GM12878 (cell line): ENCODE data around the gene ARHGAP12. TPM values are rescaled to one million over a fixed set of nuclear protein-coding genes. Genes with fewer than 3 reads are reported as not detected.

ENCODE experiments used
- ATAC-seq: fragments of 200-7000 bp; cut with Tn5 transposase; 3 replicates; pipeline ENCODE4 v1.9.1; 2020; ENCODE audit warnings: mild to moderate bottlenecking, moderate library complexity
- BruUV-seq: library from RNA; stranded (reverse); fragments of 400-500 nt; replicated peaks from 2 replicates; lab custom pipeline; 2021; lab: Mats Ljungman, UMichigan
- CTCF ChIA-PET: fragments of 300-600 bp; sonication (Branson Sonifier 250); formaldehyde crosslinking; extraction: SDS; loops from one replicate; lab custom pipeline; 2021; ENCODE audit warnings: inconsistent platforms; lab: Yijun Ruan, JAX
- POLR2A ChIA-PET: fragments of 350-600 bp; formaldehyde crosslinking; extraction: SDS; loops from one replicate; lab custom pipeline; 2021; ENCODE audit warnings: inconsistent platforms; lab: Charles Lee
- RAD21 ChIA-PET: fragments of 300-600 bp; sonication (Branson Sonifier 250); formaldehyde crosslinking; loops from one replicate; lab custom pipeline; 2023; ENCODE audit warnings: antibody characterized with exemption; ENCODE audit not compliant: unreplicated experiment; lab: Charles Lee
- SMC1A ChIA-PET: fragments of 300-600 bp; sonication (Branson Sonifier 250); formaldehyde crosslinking; loops from one replicate; lab custom pipeline; 2023; ENCODE audit not compliant: unreplicated experiment, uncharacterized antibody; lab: Charles Lee
- DNase-seq: peaks from one replicate; pipeline ENCODE4 v3.0.0-alpha.2; 2011; ENCODE audit warnings: low read depth, low spot score
- FAIRE-seq: peaks from 3 replicates; lab custom pipeline; 2011; peaks lifted over from hg19 to GRCh38; lab: Jason Lieb, UNC
- H2AFZ ChIP-seq: 2 replicates; pipeline ENCODE4 v1.6.0; 2011; ENCODE audit warnings: low read depth, low read length, control low read depth; ENCODE audit not compliant: control insufficient read depth
- H3K27ac ChIP-seq: 2 replicates; pipeline ENCODE4 v1.5.1; 2011; ENCODE audit warnings: control low read depth; ENCODE audit not compliant: control insufficient read depth, insufficient read depth
- H3K27me3 ChIP-seq, 2 experiments: replicated peaks in 1 of 2; 2 replicates each; pipeline versions ENCODE4 v1.6.0 to v1.6.1; 2011; ENCODE audit warnings: low read length in 1 of 2; ENCODE audit not compliant: control insufficient read depth in 2 of 2, insufficient read depth in 2 of 2
- H3K36me3 ChIP-seq, 2 experiments: 2 replicates each; pipeline ENCODE4 v1.5.1; 2011; ENCODE audit warnings: low read length in 1 of 2; ENCODE audit not compliant: control insufficient read depth in 2 of 2, insufficient read depth in 2 of 2
- H3K4me1 ChIP-seq: 2 replicates; pipeline ENCODE4 v1.6.1; 2011; ENCODE audit warnings: mild to moderate bottlenecking, low read length, moderate library complexity, mixed read lengths; ENCODE audit not compliant: control insufficient read depth, insufficient read depth
- H3K4me2 ChIP-seq: 2 replicates; pipeline ENCODE4 v1.6.0; 2011; ENCODE audit warnings: control low read depth; ENCODE audit not compliant: control insufficient read depth, insufficient read depth
- H3K4me3 ChIP-seq: fragments of 200-600 bp; sonication (generic); 2 replicates; pipeline ENCODE4 v1.5.1; 2016
- H3K79me2 ChIP-seq: 2 replicates; pipeline ENCODE4 v1.6.0; 2011; ENCODE audit warnings: low read length; ENCODE audit not compliant: control insufficient read depth, insufficient read depth
- H3K9ac ChIP-seq: 2 replicates; pipeline ENCODE4 v1.8.0; 2011; ENCODE audit warnings: low read length, control low read depth, mixed read lengths; ENCODE audit not compliant: control insufficient read depth, insufficient read depth
- H3K9me3 ChIP-seq: replicated peaks from 3 replicates; pipeline ENCODE4 v1.5.1; 2011; ENCODE audit warnings: mild to moderate bottlenecking, low read length; ENCODE audit not compliant: control insufficient read depth, insufficient read depth
- H4K20me1 ChIP-seq: 2 replicates; pipeline ENCODE4 v1.6.0; 2011; ENCODE audit not compliant: control insufficient read depth, insufficient read depth
- ATF3 ChIP-seq: IDR thresholded peaks from 2 replicates; pipeline ENCODE4 v1.6.1; 2011; ENCODE audit warnings: low read depth, mild to moderate bottlenecking, low read length, moderate library complexity, borderline replicate concordance; ENCODE audit errors: extremely low read depth
- BMI1 ChIP-seq: fragments of 450-650 bp; IDR thresholded peaks from 2 replicates; pipeline ENCODE4 v1.6.1; 2016; ENCODE audit warnings: mild to moderate bottlenecking, moderate library complexity, borderline replicate concordance
- ELK1 ChIP-seq: IDR thresholded peaks from 2 replicates; pipeline ENCODE4 v1.6.1; 2012; ENCODE audit warnings: low read depth, low read length, improper control_type of control experiment
- JUND ChIP-seq: IDR thresholded peaks from 2 replicates; pipeline ENCODE4 v1.6.1; 2012; ENCODE audit warnings: low read depth, mild to moderate bottlenecking, low read length, improper control_type of control experiment, moderate library complexity
- MYC ChIP-seq: IDR thresholded peaks from 2 replicates; pipeline ENCODE4 v1.6.1; 2011; ENCODE audit warnings: mild to moderate bottlenecking, low read length, moderate library complexity, inconsistent platforms; ENCODE audit not compliant: insufficient read depth, insufficient replicate concordance, insufficient read length, severe bottlenecking
- SIN3A ChIP-seq: IDR thresholded peaks from 2 replicates; pipeline ENCODE4 v1.6.1; 2012; ENCODE audit warnings: low read depth, low read length, improper control_type of control experiment
- STAT3 ChIP-seq: IDR thresholded peaks from 2 replicates; pipeline ENCODE4 v1.6.1; 2011; ENCODE audit warnings: low read depth, low read length, improper control_type of control experiment
- TARDBP ChIP-seq: IDR thresholded peaks from 2 replicates; pipeline ENCODE4 v1.6.1; 2016; ENCODE audit warnings: borderline replicate concordance
- USF1 ChIP-seq: IDR thresholded peaks from 2 replicates; pipeline ENCODE4 v1.6.1; 2011; ENCODE audit warnings: borderline replicate concordance, low read depth, mild to moderate bottlenecking, moderate library complexity, mixed read lengths, low read length; ENCODE audit not compliant: insufficient read depth; ENCODE audit errors: extremely low read length
- YY1 ChIP-seq: IDR thresholded peaks from 2 replicates; pipeline ENCODE4 v1.6.1; 2011; ENCODE audit warnings: low read depth, mild to moderate bottlenecking, low read length
- ZBTB33 ChIP-seq: fragments of 450-650 bp; IDR thresholded peaks from 2 replicates; pipeline ENCODE4 v1.6.1; 2017; ENCODE audit warnings: mild to moderate bottlenecking
- ZNF207 ChIP-seq: fragments of 450-650 bp; IDR thresholded peaks from 2 replicates; pipeline ENCODE4 v1.6.1; 2014; ENCODE audit warnings: antibody characterized with exemption, mild to moderate bottlenecking, borderline replicate concordance
- WGBS: methylation state at CpG from one replicate; pipeline ENCODE4 v1.1.6; 2016; ENCODE audit warnings: low lambda C conversion rate; ENCODE audit not compliant: insufficient replicate concordance, insufficient coverage; ENCODE audit errors: missing lambda C conversion rate; 5-methylcytosine and 5-hydroxymethylcytosine counted together
- in situ Hi-C: fragments of 300-500 bp; cut with MboI; formaldehyde crosslinking; loops from 9 replicates; pipeline ENCODE4 v1.14.3; 2018; ENCODE audit warnings: mixed read lengths
- intact Hi-C: fragments of 100-400 bp; cut with micrococcal nuclease; formaldehyde crosslinking; loops from one replicate; pipeline ENCODE4 v1.14.2; 2022; ENCODE audit not compliant: unreplicated experiment
- polyA plus RNA-seq, 11 experiments: library from polyadenylated mRNA; depleted of rRNA in 4 of 11; unstranded in 6 of 11; stranded (reverse) in 5 of 11; fragments of >200 nt; fragmentation: Nextera tagmentation in 4 of 11; fragmentation: Illumina TruSeq in 1 of 11; extraction: Ambion mirVana in 4 of 11; extraction: Trizol in 1 of 11; gene quantifications; 1 replicate in 1 of 11; 2 replicates in 10 of 11; pipeline versions ENCODE4 v1.2.1 to v1.2.3, GENCODE V29; 2011 to 2016; ENCODE audit warnings: inconsistent platforms in 2 of 11, missing spikeins in 2 of 11, low read depth in 1 of 11
- total RNA-seq, 4 experiments: library from RNA; depleted of rRNA in 3 of 4; stranded (reverse); fragments of >200 nt in 3 of 4; fragmentation: Illumina TruSeq in 1 of 4; extraction: Trizol in 1 of 4; gene quantifications; 2 replicates each; pipeline versions ENCODE4 v1.2.1 to v1.2.3, GENCODE V29; 2013 to 2021

Gene ARHGAP12
- total and polyA plus RNA-seq, 10 of the 15 experiments (the other 5 are each of a cell fraction or from before 2014, with no cell fraction given), result 5.4 to 15.6 (median 8.5) TPM

- H3K27ac ChIP-seq, result no peak overlapping the region
- H3K4me2 ChIP-seq, result no peak overlapping the region
- ChIA-PET RAD21 (interaction anchor here (1.3 kb wide), 1 partner anchor 75 kb away, joined by 3 read pairs; no protein-coding TSS in a partner anchor), CTCF (interaction anchor here (0.6 to 2.1 kb wide), 4 partner anchors 10 to 259 kb away, joined by 3 to 7 read pairs (median 4); no protein-coding TSS in a partner anchor), POLR2A (interaction anchor here (1.1 kb wide), 1 partner anchor 25 kb away, joined by 3 read pairs; no protein-coding TSS in a partner anchor), SMC1A (interaction anchor here (1.6 kb wide), 1 partner anchor 75 kb away, joined by 5 read pairs; no protein-coding TSS in a partner anchor)
- H3K27me3 ChIP-seq, result no peaks in the 10 kb centered on the region
- no TSS peak for BruUV-seq
- ATAC-seq, result no peak
- in situ Hi-C loops, result no loop called here
- no peak overlapping the region for H3K4me3 ChIP-seq
- no peak for FAIRE-seq
- no peak overlapping the region for H3K9ac ChIP-seq
- no peak for DNase-seq
- no peaks in the 10 kb centered on the region for H3K36me3 ChIP-seq
- H2AFZ ChIP-seq, result no peak overlapping the region
- intact Hi-C loops, result no loop called here
- TF ChIP-seq TARDBP, result no peak
- no peak for TF ChIP-seq BMI1
- TF ChIP-seq SIN3A, result no peak
- TF ChIP-seq ZNF207, result no peak
- no peak for TF ChIP-seq STAT3
- TF ChIP-seq MYC, result no peak
- no peaks in the 10 kb centered on the region for H3K9me3 ChIP-seq
- no peaks in the 10 kb centered on the region for H3K4me1 ChIP-seq
- no peaks in the 10 kb centered on the region for H3K79me2 ChIP-seq
- no peaks in the 10 kb centered on the region for H4K20me1 ChIP-seq
- 77% methylated on average over 5 of the region's 5 CpGs for WGBS
Observed at GRCh38 chr10:31936933-31937332, 8.3 kb upstream of the ARHGAP12 start.

- RAD21 ChIA-PET, result interaction anchor here (1.3 kb wide), 1 partner anchor 74 kb away, joined by 3 read pairs; no protein-coding TSS in a partner anchor
- in situ Hi-C loops, result no loop called here
- POLR2A ChIA-PET, result interaction anchor here (0.6 to 1.1 kb wide), 4 partner anchors 10 to 1564 kb away, joined by 3 read pairs; no protein-coding TSS in a partner anchor
- no peak overlapping the region for H2AFZ ChIP-seq
- H3K4me1 ChIP-seq, result no peaks in the 10 kb centered on the region
- SMC1A ChIA-PET, result interaction anchor here (0.6 to 1.6 kb wide), 3 partner anchors 74 to 188 kb away, joined by 3 to 5 read pairs (median 4); no protein-coding TSS in a partner anchor
- no peak overlapping the region for H3K4me2 ChIP-seq
- no peaks in the 10 kb centered on the region for H4K20me1 ChIP-seq
- DNase-seq (no peak), ATAC-seq (no peak), FAIRE-seq (no peak)
- no peak overlapping the region for H3K27ac ChIP-seq
- H3K36me3 ChIP-seq, result no peaks in the 10 kb centered on the region
- CTCF ChIA-PET, result interaction anchor here (0.6 to 2.1 kb wide), 5 partner anchors 10 to 258 kb away, joined by 3 to 7 read pairs (median 4); no protein-coding TSS in a partner anchor
- no peaks in the 10 kb centered on the region for H3K27me3 ChIP-seq
- intact Hi-C loops, result no loop called here
- no peaks in the 10 kb centered on the region for H3K79me2 ChIP-seq
- H3K4me3 ChIP-seq, result no peak overlapping the region
- no peak overlapping the region for H3K9ac ChIP-seq
- H3K9me3 ChIP-seq, result no peaks in the 10 kb centered on the region
- 83% methylated on average over 1 of the region's 1 CpG for WGBS
- no TSS peak for BruUV-seq
- no peak for TF ChIP-seq ELK1
- TF ChIP-seq JUND, result no peak
- TF ChIP-seq STAT3, result no peak
- TF ChIP-seq USF1, result no peak
- no peak for TF ChIP-seq YY1
- TF ChIP-seq ZBTB33, result no peak
- TF ChIP-seq ATF3, result no peak
Observed at GRCh38 chr10:31936086-31936485, 7.5 kb upstream of the ARHGAP12 start.
